Common myeloid progenitor, CD34-positive (primary cell): ENCODE results near the gene MBD6.
A peak's percentile ranks its signal among the peaks of the same experiment; 100 is the strongest.

Experiments used
- CTCF ChIA-PET: fragments of 350-600 bp; sonication (Branson Sonifier 250); formaldehyde crosslinking; loops from one replicate; lab custom pipeline; 2021; ENCODE audit warnings: antibody characterized with exemption; lab: Charles Lee
- POLR2A ChIA-PET: fragments of 350-600 bp; sonication (Branson Sonifier 250); formaldehyde crosslinking; loops from one replicate; lab custom pipeline; 2021; ENCODE audit warnings: antibody characterized with exemption; lab: Charles Lee
- DNase-seq, 3 donors: peaks; one replicate each; pipeline versions ENCODE4 v3.0.0 to v3.0.0-alpha.2; 2013
- H3K27ac ChIP-seq, 2 experiments: 1 replicate in 1 of 2; 2 replicates in 1 of 2; pipeline ENCODE4 v1.7.0; 2013; ENCODE audit warnings: inconsistent platforms in 2 of 2, low read length in 2 of 2, mild to moderate bottlenecking in 2 of 2, low read depth in 1 of 2, moderate library complexity in 1 of 2; ENCODE audit not compliant: severe bottlenecking in 2 of 2, insufficient read depth in 1 of 2, poor library complexity in 1 of 2
- H3K27me3 ChIP-seq, 5 experiments: replicated peaks in 2 of 5; 1 replicate in 3 of 5; 2 replicates in 2 of 5; pipeline versions ENCODE4 v1.6.1 to v1.7.0; 2013; ENCODE audit warnings: low read length in 4 of 5, mild to moderate bottlenecking in 2 of 5, moderate library complexity in 2 of 5, inconsistent platforms in 1 of 5; ENCODE audit not compliant: insufficient read depth in 5 of 5, control insufficient read depth in 4 of 5
- H3K36me3 ChIP-seq, 4 experiments: 1 replicate in 2 of 4; 2 replicates in 2 of 4; pipeline versions ENCODE4 v1.6.1 to v1.7.0; 2013; ENCODE audit warnings: low read length in 3 of 4, control low read depth in 1 of 4, mild to moderate bottlenecking in 1 of 4; ENCODE audit not compliant: control insufficient read depth in 4 of 4, insufficient read depth in 4 of 4
- H3K4me1 ChIP-seq, 4 experiments: 1 replicate in 3 of 4; 2 replicates in 1 of 4; pipeline versions ENCODE4 v1.6.1 to v1.7.1; 2013; ENCODE audit warnings: low read length in 3 of 4, mild to moderate bottlenecking in 3 of 4, control low read depth in 1 of 4, inconsistent platforms in 1 of 4, moderate library complexity in 1 of 4; ENCODE audit not compliant: control insufficient read depth in 4 of 4, insufficient read depth in 4 of 4; ENCODE audit errors: control extremely low read depth in 1 of 4
- H3K4me3 ChIP-seq, 7 experiments: 1 replicate in 4 of 7; 2 replicates in 3 of 7; pipeline versions ENCODE4 v1.5.1 to v1.7.0; 2013; ENCODE audit warnings: mild to moderate bottlenecking in 7 of 7, low read length in 6 of 7, moderate library complexity in 6 of 7, inconsistent platforms in 2 of 7, low read depth in 2 of 7, control low read depth in 1 of 7; ENCODE audit not compliant: insufficient read depth in 4 of 7, control insufficient read depth in 1 of 7; ENCODE audit errors: extremely low read depth in 1 of 7
- H3K9me3 ChIP-seq, 5 experiments: 1 replicate in 4 of 5; 2 replicates in 1 of 5; pipeline versions ENCODE4 v1.6.1 to v1.7.1; 2013; ENCODE audit warnings: low read length in 4 of 5, mild to moderate bottlenecking in 2 of 5, inconsistent platforms in 1 of 5, low read depth in 1 of 5, moderate library complexity in 1 of 5; ENCODE audit not compliant: control insufficient read depth in 4 of 5, insufficient read depth in 2 of 5; ENCODE audit errors: control extremely low read depth in 1 of 5
- WGBS: methylation state at CpG from one replicate; pipeline ENCODE4 v1.1.5; 2013; ENCODE audit not compliant: insufficient coverage; 5-methylcytosine and 5-hydroxymethylcytosine counted together

The MBD6 gene

GRCh38 chr12:57527184-57527583 is 4.6 kb downstream of the MBD6 start:
- no peaks in the 10 kb centered on the region for H3K27me3 ChIP-seq
- ChIA-PET CTCF (interaction anchor here (0.5 to 1.8 kb wide), 9 partner anchors 9 to 782 kb away, joined by 3 to 7 read pairs (median 4); partner anchors contain the start of gene DCTN2), POLR2A (interaction anchor here (0.6 kb wide), 2 partner anchors 20 to 130 kb away, joined by 4 to 6 read pairs; no protein-coding TSS in a partner anchor)
- WGBS: no CpG with 5 or more reads among the region's 5 CpGs
- H3K36me3 ChIP-seq: peaks cover 23 to 76% (median 60%) of the 10 kb centered on the region in 4 experiments
- no peak overlapping the region for H3K4me3 ChIP-seq
- no peaks in the 10 kb centered on the region for H3K9me3 ChIP-seq
- H3K27ac ChIP-seq: no peak overlapping the region
- peaks cover 6 to 22% (median 20%) of the 10 kb centered on the region in 4 experiments for H3K4me1 ChIP-seq
- no peak for DNase-seq

- H3K4me3 ChIP-seq: no peak overlapping the region
- no peaks in the 10 kb centered on the region for H3K27me3 ChIP-seq
- DNase-seq: no peak
- ChIA-PET POLR2A (no interaction called here), CTCF (interaction anchor here (0.7 to 1.6 kb wide), 3 partner anchors 12 to 94 kb away, joined by 3 to 6 read pairs (median 5); no protein-coding TSS in a partner anchor)
- peaks cover 6 to 18% (median 17%) of the 10 kb centered on the region in 4 experiments for H3K4me1 ChIP-seq
- H3K27ac ChIP-seq: no peak overlapping the region
- no peaks in the 10 kb centered on the region for H3K9me3 ChIP-seq
- peaks cover 24 to 86% (median 70%) of the 10 kb centered on the region in 4 experiments for H3K36me3 ChIP-seq
- 91% methylated on average over 5 of the region's 12 CpGs for WGBS
Measured at GRCh38 chr12:57528176-57528575, 5.6 kb downstream of the MBD6 start.

GRCh38 chr12:57528831-57529555 is 6.4 kb downstream of the MBD6 start:
- Histone ChIP-seq H3K4me3 (no peak overlapping the region), H3K27ac (no peak overlapping the region)
- CTCF ChIA-PET: interaction anchor here (1.5 to 1.6 kb wide), 2 partner anchors 10 to 70 kb away, joined by 3 to 6 read pairs; no protein-coding TSS in a partner anchor

GRCh38 chr12:57529831-57530230 is 7.2 kb downstream of the MBD6 start:
- Histone ChIP-seq H3K9me3 (no peaks in the 10 kb centered on the region), H3K27me3 (no peaks in the 10 kb centered on the region), H3K27ac (peak overlapping the region in 1 of 2 experiments; percentile 28), H3K4me1 (peaks cover 0 to 4% (median under 1%) of the 10 kb centered on the region in 4 experiments), H3K4me3 (no peak overlapping the region), H3K36me3 (peaks cover 20 to 91% (median 73%) of the 10 kb centered on the region in 4 experiments)
- DNase-seq: no peak
- CTCF ChIA-PET: interaction anchor here (1.2 to 2.1 kb wide), 6 partner anchors 9 to 53 kb away, joined by 3 to 11 read pairs (median 4); partner anchors contain the start of genes DCTN2 and DDIT3
- POLR2A ChIA-PET: interaction anchor here (0.7 to 0.9 kb wide), 3 partner anchors 9 to 11 kb away, joined by 3 read pairs; partner anchors contain the start of gene DDIT3
- WGBS: 96% methylated on average over 4 of the region's 6 CpGs

More at GRCh38 chr12:57528831-57529555, 6.4 kb downstream of the MBD6 start:
- POLR2A ChIA-PET: no interaction called here
- Histone ChIP-seq H3K36me3 (peaks cover 26 to 91% (median 73%) of the 10 kb centered on the region in 4 experiments), H3K4me1 (peaks cover 0 to 10% (median 9%) of the 10 kb centered on the region in 4 experiments), H3K27me3 (no peaks in the 10 kb centered on the region), H3K9me3 (no peaks in the 10 kb centered on the region)
- WGBS: no CpG with 5 or more reads among the region's 10 CpGs
- DNase-seq: no peak

GRCh38 chr12:57530396-57531142 is 7.9 kb downstream of the MBD6 start:
- 100% methylated on average over 3 of the region's 5 CpGs for WGBS
- no peaks in the 10 kb centered on the region for H3K27me3 ChIP-seq
- H3K4me1 ChIP-seq: peaks cover 0 to 2% (median 0%) of the 10 kb centered on the region in 4 experiments
- H3K36me3 ChIP-seq: peaks cover 20 to 93% (median 74%) of the 10 kb centered on the region in 4 experiments
- POLR2A ChIA-PET: interaction anchor here (0.7 to 0.9 kb wide), 3 partner anchors 9 to 12 kb away, joined by 3 read pairs; partner anchors contain the start of gene DDIT3
- CTCF ChIA-PET: interaction anchor here (1.2 to 2.1 kb wide), 7 partner anchors 9 to 92 kb away, joined by 3 to 11 read pairs (median 4); partner anchors contain the start of genes DCTN2 and DDIT3
- no peak overlapping the region for H3K4me3 ChIP-seq
- no peaks in the 10 kb centered on the region for H3K9me3 ChIP-seq
- H3K27ac ChIP-seq: peak overlapping the region in 1 of 2 experiments; percentile 28
- DNase-seq: no peak

- POLR2A ChIA-PET: interaction anchor here (1.1 to 2.2 kb wide), 3 partner anchors 8 to 12 kb away, joined by 3 to 13 read pairs (median 3); partner anchors contain the start of gene DDIT3
Measured at GRCh38 chr12:57531836-57532235, 9.2 kb downstream of the MBD6 start.

More at GRCh38 chr12:57531836-57532235, 9.2 kb downstream of the MBD6 start:
- Histone ChIP-seq H3K4me1 (no peaks in the 10 kb centered on the region), H3K27ac (no peak overlapping the region), H3K9me3 (no peaks in the 10 kb centered on the region), H3K27me3 (no peaks in the 10 kb centered on the region), H3K36me3 (peaks cover 20 to 91% (median 69%) of the 10 kb centered on the region in 4 experiments), H3K4me3 (no peak overlapping the region)
- WGBS: 92% methylated on average over 1 of the region's 1 CpG
- CTCF ChIA-PET: interaction anchor here (0.6 to 3.8 kb wide), 6 partner anchors 8 to 90 kb away, joined by 4 to 14 read pairs (median 4); partner anchors contain the start of gene DCTN2
- no peak for DNase-seq
